Measurements from ENCODE around the gene PNO1.

The PNO1 gene

GRCh38 chr2:68196120-68196716 is 38.5 kb downstream of the PNO1 start:
- DNase-seq: no peak

- DNase-seq: no peak
Measured at GRCh38 chr2:68200157-68200787, 42.6 kb downstream of the PNO1 start.

GRCh38 chr2:68203587-68203986 is 45.9 kb downstream of the PNO1 start:
- DNase-seq: no peak

- no peak for DNase-seq
Measured at GRCh38 chr2:68206793-68207192, 49.1 kb downstream of the PNO1 start.

- DNase-seq: no peak
Measured at GRCh38 chr2:68214381-68214780, 56.7 kb downstream of the PNO1 start.

GRCh38 chr2:68216454-68217310 is 59.0 kb downstream of the PNO1 start:
- no peak for DNase-seq

GRCh38 chr2:68217729-68218128 is 60.0 kb downstream of the PNO1 start:
- DNase-seq: no peak

GRCh38 chr2:68218343-68218901 is 60.7 kb downstream of the PNO1 start:
- no peak for DNase-seq

- DNase-seq: no peak
Measured at GRCh38 chr2:68222287-68222686, 64.6 kb downstream of the PNO1 start.

- no peak for DNase-seq
Measured at GRCh38 chr2:68223419-68223818, 65.7 kb downstream of the PNO1 start.

- no peak for DNase-seq
Measured at GRCh38 chr2:68225119-68225632, 67.5 kb downstream of the PNO1 start.
